Iris pigment epithelial cell (primary cell): ENCODE data around the gene NCAPH2.

Experiments
- DNase-seq: peaks from one replicate; pipeline ENCODE4 v3.0.0-alpha.2; 2011; ENCODE audit warnings: low read depth

The NCAPH2 gene

GRCh38 chr22:50507991-50508884, at the start of gene NCAPH2:
Gene NCAPH2, plus strand, starts transcription at chr22:50508224. Its CDS starts 114 bp downstream, at chr22:50508338.
- peak; percentile 94 for DNase-seq

DNA sequence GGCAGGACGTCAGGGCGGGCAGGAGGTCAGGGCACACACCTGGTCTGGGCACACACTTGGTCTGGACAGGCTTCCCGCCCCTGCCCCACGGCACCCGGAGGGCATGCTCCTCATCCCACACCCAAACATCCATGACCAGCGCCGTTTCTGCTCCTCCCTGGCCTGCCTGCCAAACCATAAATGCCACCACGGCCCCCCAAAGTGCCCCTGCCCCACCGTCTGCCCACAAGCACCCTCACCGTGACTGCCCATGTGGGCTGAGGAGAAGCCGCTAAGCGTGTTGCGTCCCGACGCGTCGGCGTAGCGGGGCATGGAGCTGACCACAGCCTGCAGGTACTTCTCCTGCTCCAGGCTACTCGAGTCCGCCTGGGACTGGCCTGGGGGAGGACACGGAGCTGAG, 49.0 kb upstream of the NCAPH2 start:
- no peak for DNase-seq

DNA sequence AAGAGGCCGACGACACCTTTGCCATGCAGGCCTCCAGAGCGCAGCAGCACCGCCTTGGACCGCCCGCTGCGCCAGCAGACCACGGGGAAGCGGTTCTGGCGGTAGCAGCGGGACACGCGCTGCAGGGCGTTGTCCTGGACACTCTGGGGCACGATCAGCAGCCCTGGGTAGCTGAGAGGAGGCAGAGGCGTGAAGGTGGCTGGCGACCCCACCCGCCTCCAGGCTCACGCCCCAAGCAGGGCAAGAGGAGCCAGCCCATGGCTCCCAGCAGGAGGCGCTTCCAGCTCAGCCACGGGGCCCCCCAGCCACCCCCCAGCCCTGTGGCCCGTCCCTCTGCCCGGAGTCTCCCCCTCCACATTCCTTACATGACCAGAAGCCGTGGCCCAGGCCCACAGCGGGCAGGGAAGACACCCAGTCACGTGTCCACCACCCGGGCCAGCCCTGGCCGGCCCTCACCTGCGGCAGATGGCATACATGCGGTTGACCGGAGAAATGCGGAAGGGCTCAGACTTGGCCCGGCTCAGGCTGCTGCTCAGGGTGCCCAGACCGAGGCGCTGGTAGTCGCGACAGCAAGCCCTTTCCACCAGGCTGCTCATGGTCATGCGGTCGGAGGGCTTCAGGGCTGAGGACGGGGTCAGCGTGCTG, 48.4 kb upstream of the NCAPH2 start:
- no peak for DNase-seq

DNA sequence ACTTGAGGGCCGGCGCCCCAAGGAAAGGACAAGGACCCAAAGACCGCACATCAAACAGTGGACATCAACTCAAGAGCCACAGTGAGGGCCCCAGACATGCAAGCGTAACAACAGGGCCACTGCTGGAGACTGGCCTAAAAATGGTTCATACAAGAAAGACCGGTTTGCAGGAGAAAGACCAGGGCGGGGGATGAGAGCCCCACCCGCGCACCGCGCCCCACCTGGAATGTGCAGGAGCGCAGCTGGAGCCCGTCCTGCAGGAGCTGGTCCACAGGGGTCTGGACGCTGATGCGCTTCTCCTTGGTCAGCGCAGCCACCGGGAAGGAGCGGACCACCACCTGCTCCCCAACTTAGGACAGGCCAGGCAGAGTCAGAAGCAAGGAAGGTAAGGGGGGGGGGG, 47.1 kb upstream of the NCAPH2 start:
- DNase-seq: no peak

- no peak for DNase-seq
These were observed 46.5 kb upstream of the NCAPH2 start for GRCh38 chr22:50461536-50461935.

DNA sequence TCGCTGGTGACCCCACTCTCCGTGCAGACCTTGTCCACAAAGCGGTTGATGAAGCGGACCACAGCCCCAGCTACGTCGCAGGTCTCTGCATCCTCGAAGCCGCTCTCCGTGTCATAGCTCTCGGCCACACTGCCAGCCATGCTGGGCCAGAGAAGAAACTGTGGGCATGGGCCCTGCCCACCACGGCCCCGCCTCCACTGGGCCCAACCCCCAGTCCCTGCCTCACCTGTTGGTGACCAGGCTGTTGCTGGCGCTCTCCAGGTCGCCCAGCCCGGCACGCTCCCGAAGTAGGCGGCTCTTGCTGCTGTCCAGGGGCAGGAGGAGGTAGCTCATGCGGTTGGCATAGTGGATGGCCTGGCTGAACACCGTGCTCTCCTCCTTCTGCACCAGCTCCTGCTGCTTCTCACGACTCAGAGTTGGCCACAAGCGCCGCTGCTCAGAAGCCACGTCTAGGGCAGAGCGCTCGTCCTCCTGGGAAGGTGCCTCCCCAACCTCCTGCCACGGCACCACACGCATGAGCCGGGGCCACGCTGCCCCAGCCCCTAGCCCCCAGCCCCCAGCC, 46.0 kb upstream of the NCAPH2 start:
- no peak for DNase-seq

GRCh38 chr22:50463188-50463900, 44.7 kb upstream of the NCAPH2 start:
- no peak for DNase-seq

DNA sequence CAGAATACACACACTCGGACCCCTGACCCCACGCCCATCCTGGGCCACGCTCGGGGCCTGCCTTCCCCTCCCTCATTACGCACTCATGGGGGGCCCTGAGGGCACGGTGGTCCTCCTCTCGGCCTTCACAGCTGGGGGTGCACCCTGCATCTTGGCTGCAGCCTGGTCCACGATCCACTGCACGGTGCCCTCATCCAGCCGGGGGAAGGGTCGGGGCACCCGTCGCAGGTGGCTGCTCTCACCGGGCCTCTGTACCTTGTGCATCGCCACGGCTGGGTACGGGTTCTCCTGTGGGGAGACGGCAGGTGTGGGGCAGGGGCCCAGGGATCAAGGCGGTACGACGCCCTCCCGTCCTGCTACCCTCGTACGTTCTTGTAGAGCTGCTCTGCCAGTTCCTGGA, 43.6 kb upstream of the NCAPH2 start:
- DNase-seq: no peak

GRCh38 chr22:50465066-50465930, 42.7 kb upstream of the NCAPH2 start:
- no peak for DNase-seq

GRCh38 chr22:50467341-50467740, 40.7 kb upstream of the NCAPH2 start:
- no peak for DNase-seq

DNA sequence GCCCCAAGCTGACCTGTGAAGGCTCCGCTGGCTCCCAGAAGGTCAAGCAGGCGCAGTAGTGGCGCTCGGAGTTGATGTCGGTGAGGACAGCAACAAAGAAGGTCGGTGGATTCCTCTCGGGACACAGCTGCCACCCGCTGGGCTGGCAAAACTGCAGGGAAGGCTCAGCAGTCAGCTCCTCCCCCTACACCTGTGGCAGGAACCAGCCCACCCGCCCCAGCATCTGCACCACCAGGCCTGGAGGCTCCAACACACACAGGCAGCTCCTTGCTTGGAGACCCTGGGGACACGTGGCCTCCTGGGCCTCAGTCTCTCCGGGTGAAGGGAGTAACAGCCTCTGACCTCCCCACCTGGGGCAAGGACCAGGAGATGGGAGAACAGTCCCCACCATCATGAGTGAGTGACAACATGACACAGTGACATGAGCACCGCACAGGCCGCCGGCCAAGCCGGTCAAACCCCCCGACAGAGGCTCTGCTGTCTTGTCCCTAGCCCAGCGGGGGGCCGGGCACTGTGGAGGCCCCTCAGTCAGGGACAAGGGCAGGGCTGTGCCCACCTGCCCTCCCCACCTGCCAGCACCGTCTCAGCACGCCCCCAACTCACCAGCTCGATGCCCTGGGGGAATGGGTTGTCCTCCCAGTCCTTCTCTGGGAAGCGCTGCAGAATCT, 40.1 kb upstream of the NCAPH2 start:
- DNase-seq: no peak

DNA sequence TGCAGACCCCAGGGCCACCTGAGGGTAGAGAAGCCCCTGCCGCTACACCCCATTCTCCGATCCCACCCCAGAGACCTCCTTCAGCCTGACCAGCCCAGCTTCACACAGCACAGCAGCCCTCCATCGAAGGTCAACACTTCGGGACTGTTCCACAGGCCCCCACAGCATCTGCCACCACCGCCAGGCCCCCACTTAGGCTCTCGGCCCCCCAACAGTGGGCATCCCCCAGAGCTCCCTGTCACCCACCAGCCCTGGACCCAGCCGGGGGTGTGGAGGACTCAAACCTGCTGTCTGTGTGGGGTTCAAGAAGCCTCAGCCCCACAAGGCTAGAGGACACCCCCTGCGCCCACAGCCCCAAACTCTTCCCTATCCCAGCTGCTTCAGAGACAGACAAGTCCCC, 39.4 kb upstream of the NCAPH2 start:
- DNase-seq: no peak

GRCh38 chr22:50469377-50470305, 38.4 kb upstream of the NCAPH2 start:
- DNase-seq: peak; percentile 40

GRCh38 chr22:50470491-50470890, 37.5 kb upstream of the NCAPH2 start:
- DNase-seq: no peak

DNA sequence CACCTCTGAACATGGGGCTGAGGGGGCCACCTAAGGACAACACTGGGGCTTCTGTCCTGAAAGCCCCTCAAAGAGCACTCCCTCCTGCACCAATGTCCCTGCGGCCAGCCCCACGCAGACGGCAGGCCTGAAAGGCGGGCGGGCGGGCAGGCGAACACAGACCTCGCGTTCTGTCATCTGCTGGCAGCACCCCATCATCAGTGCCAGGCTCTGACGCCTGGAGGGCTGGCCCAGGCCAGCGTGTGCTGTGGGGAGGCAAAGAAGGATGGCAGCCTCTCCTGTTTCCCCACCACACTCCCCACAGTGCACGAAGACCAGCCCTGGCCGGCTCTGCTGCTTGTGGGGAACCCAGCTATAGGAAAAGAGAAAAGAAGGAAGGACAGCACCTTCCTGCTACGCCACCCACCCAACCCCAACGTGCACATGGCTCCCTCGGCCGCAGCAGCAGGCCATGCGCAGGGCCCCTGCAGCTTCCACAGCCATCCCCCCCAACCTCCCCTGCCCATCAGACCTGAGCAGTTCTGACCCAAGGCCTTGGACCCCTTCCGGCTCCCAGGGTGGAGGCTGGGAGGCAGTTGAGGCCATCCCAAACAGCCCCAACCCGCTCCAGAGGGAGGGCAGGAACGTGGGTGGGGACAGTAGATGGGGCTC, 36.7 kb upstream of the NCAPH2 start:
- no peak for DNase-seq

DNA sequence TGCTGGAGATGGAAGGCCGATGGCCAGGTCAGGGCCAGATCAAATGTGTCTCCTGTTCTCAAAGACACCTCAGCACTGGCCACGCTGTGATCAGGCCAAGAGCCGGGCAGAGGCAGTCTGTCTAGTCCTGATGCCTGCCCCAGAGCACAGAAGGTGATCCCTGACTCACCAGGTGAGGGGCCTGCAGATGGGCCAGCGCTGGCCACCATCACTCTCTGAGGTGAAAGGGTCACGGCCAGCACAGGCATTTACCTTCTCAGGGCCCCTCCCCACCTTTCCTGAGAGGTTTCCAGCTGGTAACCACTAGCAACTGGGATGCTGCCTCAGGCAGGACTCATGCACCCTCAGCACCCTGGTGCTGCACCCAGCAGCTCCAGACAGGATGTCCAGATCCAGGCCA, 36.1 kb upstream of the NCAPH2 start:
- DNase-seq: no peak

DNA sequence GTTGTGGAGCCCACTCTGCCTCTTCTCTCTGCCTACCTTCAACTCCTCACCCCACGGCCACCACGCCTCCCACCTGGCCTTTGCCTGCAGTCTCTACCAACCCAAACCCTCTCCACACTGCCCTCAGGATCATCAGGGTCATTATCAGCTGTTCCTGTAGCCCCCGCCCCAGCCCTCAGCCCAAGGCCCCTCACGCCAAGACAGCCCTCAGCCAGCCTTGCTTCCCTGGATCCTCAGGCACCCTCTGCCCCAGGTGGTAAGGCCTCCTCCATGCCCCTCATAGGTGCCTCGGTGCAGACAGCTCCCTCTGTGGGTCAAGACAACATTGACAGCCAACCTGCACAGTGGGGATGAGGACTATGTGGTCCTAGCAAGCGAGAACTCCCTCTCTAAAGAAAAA, 34.9 kb upstream of the NCAPH2 start:
- DNase-seq: no peak

GRCh38 chr22:50473855-50474671, 34.0 kb upstream of the NCAPH2 start:
- peak; percentile 78 for DNase-seq
